ENCODE measurements around the gene MSI2. TPM values are rescaled to one million over a fixed set of nuclear protein-coding genes. Genes with fewer than 3 reads are reported as not detected.

The MSI2 gene
- total RNA-seq, 4 donors from 2014 or later = 60.7 to 101 (median 70.9) TPM

DNA sequence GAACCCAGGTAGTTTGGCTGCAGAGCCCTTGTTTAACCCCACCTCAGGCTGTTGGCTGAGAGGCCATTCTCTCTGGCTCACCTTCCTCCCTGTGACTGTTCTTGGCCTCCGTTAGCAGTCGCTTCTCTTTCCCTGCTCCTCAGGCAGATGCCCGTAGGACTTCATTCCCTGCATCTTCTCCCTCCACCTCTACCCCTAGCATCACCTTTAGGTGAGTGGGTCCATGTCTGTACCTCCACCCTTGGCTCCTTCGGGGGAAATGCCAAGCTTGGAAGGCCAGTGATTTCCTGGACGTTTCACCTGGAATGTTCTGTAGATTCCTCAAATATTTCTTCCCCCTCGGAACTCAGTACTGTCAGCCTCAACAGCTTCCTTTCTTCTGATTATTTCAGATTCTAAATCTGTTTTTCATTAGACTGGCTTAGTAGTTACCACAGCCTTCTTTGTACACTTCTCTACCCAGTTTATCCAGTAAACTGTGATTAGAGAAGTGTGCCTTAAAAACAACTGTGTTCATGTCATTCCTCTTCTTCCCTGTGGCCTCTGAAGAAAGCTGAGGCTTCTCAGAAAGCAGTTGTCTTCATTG is 227.9 kb downstream of the MSI2 start:
- Histone ChIP-seq H3K4me3 (replicated peaks in 1 of 3) (no peak overlapping the region), H3K36me3 (no peaks in the 10 kb centered on the region), H3K4me1 (peaks cover 56 to 88% of the 10 kb centered on the region in 2 donors), H3K27ac (peak overlapping the region; percentile 54 to 86 (median 83)), H3K27me3 (no peaks in the 10 kb centered on the region), H3K9me3 (no peaks in the 10 kb centered on the region)
- no peak for TF ChIP-seq POLR2A (IDR thresholded peaks at IDR 0.05)
- TF ChIP-seq, protein P1, sequence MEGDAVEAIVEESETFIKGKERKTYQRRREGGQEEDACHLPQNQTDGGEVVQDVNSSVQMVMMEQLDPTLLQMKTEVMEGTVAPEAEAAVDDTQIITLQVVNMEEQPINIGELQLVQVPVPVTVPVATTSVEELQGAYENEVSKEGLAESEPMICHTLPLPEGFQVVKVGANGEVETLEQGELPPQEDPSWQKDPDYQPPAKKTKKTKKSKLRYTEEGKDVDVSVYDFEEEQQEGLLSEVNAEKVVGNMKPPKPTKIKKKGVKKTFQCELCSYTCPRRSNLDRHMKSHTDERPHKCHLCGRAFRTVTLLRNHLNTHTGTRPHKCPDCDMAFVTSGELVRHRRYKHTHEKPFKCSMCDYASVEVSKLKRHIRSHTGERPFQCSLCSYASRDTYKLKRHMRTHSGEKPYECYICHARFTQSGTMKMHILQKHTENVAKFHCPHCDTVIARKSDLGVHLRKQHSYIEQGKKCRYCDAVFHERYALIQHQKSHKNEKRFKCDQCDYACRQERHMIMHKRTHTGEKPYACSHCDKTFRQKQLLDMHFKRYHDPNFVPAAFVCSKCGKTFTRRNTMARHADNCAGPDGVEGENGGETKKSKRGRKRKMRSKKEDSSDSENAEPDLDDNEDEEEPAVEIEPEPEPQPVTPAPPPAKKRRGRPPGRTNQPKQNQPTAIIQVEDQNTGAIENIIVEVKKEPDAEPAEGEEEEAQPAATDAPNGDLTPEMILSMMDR (IDR thresholded peaks at IDR 0.05) = no peak
- intact Hi-C loops (cut with DNase I) = no loop called here
- DNase-seq = no peak
- 71 to 74% methylated on average over 6 of the region's 6 CpGs for WGBS, 2 donors

DNA sequence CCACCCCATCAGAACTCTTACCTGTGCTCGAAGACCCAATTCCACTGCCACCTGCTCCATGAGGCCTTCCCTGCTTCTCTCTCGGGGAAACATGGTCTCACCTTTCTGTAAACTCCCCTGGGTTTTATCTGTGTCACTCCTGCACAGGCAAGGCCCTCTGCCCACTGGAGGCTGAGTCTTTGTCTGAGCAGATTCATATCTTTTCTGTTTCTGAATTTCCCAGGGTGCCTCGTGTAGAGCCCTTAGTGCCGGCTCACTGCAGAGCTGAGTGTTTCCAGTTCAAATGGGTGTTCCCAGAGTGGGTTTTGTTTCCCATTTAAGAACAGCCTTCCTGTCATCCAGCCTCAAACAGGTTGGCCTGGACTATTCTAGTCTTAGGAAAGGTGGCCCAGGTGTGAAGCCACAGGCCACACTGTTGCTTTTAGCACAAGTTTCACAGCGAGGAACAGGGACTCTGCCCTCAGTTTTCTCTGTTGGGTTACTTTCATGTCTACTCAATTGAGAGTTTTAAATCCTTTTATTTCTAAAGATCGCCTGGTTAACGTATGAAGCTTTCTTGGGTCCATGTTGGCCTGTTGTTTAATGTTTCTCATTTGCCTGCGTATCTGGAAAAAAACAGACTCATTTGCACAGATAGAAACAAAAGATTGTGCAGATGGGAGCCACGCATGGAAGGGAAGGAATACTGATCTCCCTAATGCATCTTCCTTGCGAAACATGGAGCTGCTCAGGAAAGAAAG is 228.7 kb downstream of the MSI2 start:
- TF ChIP-seq, protein P1 (IDR thresholded peaks at IDR 0.05) = no peak
- peak in 1 of 2 donors; percentile 40 for TF ChIP-seq POLR2A (IDR thresholded peaks at IDR 0.05)
- peak overlapping the region; percentile 54 to 86 (median 83) for H3K27ac ChIP-seq
- peaks cover 63 to 91% of the 10 kb centered on the region in 2 donors for H3K4me1 ChIP-seq
- intact Hi-C loops (cut with DNase I) = no loop called here
- WGBS, 2 donors = 69 to 81% methylated on average over 10 of the region's 10 CpGs
- H3K4me3 ChIP-seq (replicated peaks in 1 of 3) = no peak overlapping the region
- no peaks in the 10 kb centered on the region for H3K9me3 ChIP-seq
- peak; percentile 85 to 87 for DNase-seq
- no peaks in the 10 kb centered on the region for H3K36me3 ChIP-seq
- H3K27me3 ChIP-seq = no peaks in the 10 kb centered on the region

- no peaks in the 10 kb centered on the region for H3K36me3 ChIP-seq
- H3K4me1 ChIP-seq = peaks cover 63 to 91% of the 10 kb centered on the region in 2 donors
- H3K27ac ChIP-seq = peak overlapping the region; percentile 54 to 86 (median 83)
- DNase-seq = no peak
- intact Hi-C loops (cut with DNase I) = no loop called here
- 80 to 94% methylated on average over 4 of the region's 4 CpGs for WGBS, 2 donors
- H3K27me3 ChIP-seq = no peaks in the 10 kb centered on the region
- no peaks in the 10 kb centered on the region for H3K9me3 ChIP-seq
- no peak overlapping the region for H3K4me3 ChIP-seq (replicated peaks in 1 of 3)
- TF ChIP-seq, protein P1 (IDR thresholded peaks at IDR 0.05) = no peak
- no peak for TF ChIP-seq POLR2A (IDR thresholded peaks at IDR 0.05)
Observed at GRCh38 chr17:57485566-57485865, 229.2 kb downstream of the MSI2 start.

- H3K27me3 ChIP-seq = no peaks in the 10 kb centered on the region
- peaks cover 70 to 91% of the 10 kb centered on the region in 2 donors for H3K4me1 ChIP-seq
- H3K4me3 ChIP-seq (replicated peaks in 1 of 3) = no peak overlapping the region
- DNase-seq = no peak
- TF ChIP-seq POLR2A (IDR thresholded peaks at IDR 0.05) = no peak
- TF ChIP-seq, protein P1 (IDR thresholded peaks at IDR 0.05) = no peak
- WGBS, 2 donors = 33 to 53% methylated on average over 13 of the region's 13 CpGs
- H3K36me3 ChIP-seq = no peaks in the 10 kb centered on the region
- peak overlapping the region; percentile 54 to 86 (median 83) for H3K27ac ChIP-seq
- H3K9me3 ChIP-seq = no peaks in the 10 kb centered on the region
- intact Hi-C loops (cut with DNase I) = no loop called here
Observed at GRCh38 chr17:57485916-57486881, 229.9 kb downstream of the MSI2 start.

Measured in thyroid gland (tissue), 4 donors.